HG03575 (cell line): ENCODE results near the gene ZMYND19.

ENCODE experiments used
- ATAC-seq: cut with Tn5 transposase; IDR thresholded peaks from one replicate; pipeline ENCODE4 v1.9.1; 2021; ENCODE audit not compliant: unreplicated experiment, insufficient number of reproducible peaks, low FRiP score; ENCODE audit errors: extremely low read depth

ZMYND19 gene

DNA sequence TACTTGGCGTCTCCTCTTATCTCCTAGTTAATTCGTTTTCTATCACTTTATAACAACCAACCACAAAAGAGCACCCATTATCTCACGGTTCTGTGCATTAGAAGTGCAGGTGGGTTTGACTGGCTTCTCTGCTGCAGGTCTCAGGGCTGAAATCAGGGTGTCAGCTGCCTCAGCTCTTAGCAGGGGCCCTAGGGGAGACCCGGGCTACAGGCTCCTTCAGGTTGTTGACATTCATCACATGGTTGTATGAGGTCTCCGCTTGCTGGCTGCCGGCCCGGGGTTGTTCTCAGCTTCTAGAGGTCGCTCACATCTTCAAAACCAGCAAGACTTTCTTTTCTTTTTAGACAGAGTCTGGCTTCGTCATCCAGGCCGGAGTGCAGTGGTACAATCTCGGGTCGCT is 2.9 kb upstream of the ZMYND19 start:
- ATAC-seq: no peak

- no peak for ATAC-seq
Observed at GRCh38 chr9:137592767-137593166, 2.5 kb upstream of the ZMYND19 start.

GRCh38 chr9:137590123-137590468 is 216 bp downstream of the ZMYND19 start:
- ATAC-seq: no peak

GRCh38 chr9:137589441-137590122 is 730 bp downstream of the ZMYND19 start:
- no peak for ATAC-seq

DNA sequence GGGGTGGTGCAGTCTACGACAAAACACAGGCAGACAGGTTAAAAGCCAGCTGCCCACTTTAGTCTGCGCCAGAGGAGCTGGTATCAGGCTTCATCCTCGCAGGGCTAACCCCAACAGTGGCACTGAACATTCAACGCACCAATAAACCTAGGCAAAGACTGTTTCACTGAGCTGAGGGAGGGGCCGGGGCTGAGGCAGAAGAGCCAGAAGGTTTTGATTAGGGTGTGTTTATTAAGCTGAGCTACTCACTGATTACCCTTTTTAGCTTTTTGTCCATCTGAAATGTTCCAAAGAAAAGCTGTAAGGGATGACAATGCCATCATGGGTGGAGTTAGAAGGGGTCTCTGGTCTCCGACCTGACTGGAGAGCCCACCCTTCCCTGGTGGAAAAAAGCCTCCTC is 1.4 kb downstream of the ZMYND19 start:
- no peak for ATAC-seq

GRCh38 chr9:137588311-137588710 is 2.0 kb downstream of the ZMYND19 start:
- no peak for ATAC-seq

GRCh38 chr9:137586854-137587253 is 3.5 kb downstream of the ZMYND19 start:
- ATAC-seq: no peak

DNA sequence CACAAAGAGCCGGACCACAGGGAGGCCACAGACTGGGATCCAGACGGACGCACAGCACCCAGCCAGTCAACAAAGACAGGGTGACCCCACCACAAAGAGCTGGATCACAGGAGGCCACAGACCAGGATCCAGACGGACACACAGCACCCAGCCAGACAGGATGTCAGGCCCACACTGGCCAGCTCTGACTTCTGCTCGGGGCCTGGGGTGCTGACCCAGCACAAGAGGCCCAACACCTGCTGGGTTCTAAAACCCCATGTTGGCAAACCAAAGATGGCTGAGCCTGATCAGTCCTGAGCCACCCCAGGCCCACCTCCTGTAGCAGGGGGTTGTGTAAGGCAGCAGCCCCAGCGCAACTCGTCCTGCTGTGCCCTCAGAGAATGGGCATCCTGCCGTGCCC is 6.4 kb downstream of the ZMYND19 start:
- ATAC-seq: no peak

GRCh38 chr9:137583347-137583746 is 7.0 kb downstream of the ZMYND19 start:
- no peak for ATAC-seq

GRCh38 chr9:137582286-137582860 is 7.9 kb downstream of the ZMYND19 start:
- no peak for ATAC-seq

DNA sequence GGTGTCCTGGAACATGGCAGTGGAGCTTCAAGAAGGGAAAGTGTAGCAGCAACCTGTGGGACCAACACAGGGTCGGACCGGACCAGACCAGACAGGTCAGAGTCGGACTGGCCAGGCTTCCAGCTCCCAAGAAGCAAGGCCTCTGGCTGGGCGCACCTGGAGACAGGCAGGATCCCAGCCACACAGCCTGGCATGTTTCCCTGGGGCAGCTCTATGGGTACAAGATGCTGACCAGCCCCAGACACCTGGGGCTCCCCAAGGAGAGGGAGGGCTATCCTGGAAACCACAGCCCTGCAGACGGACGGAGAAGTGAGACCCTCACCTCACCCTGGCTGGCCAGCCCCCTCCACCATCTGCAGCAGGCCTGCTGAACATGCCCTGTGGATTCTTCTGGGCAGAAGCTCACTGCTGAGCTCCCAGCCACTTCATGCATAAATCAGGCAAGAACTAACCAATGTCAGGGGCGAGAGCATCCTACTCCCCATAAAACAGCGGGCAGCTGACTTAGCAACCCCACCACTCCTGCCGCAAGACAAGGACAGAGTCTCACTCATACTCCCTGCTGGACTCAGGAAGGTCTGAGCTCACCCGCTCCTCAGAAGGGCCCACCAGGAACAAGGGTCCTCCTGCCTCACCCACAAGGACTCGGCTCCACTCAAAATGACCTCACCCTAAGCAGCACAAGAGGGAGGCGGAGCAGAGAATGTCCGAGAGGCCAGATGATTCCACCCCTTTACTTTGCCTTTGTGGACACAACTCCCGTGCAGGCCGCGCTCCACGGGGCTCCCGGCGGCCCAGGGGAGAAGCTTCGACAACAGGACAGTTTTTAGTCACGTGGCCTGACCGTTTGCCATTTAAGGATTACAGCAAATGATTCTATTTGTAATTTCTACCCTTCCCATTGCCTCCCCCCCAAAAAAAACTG is 8.7 kb downstream of the ZMYND19 start:
- ATAC-seq: no peak

DNA sequence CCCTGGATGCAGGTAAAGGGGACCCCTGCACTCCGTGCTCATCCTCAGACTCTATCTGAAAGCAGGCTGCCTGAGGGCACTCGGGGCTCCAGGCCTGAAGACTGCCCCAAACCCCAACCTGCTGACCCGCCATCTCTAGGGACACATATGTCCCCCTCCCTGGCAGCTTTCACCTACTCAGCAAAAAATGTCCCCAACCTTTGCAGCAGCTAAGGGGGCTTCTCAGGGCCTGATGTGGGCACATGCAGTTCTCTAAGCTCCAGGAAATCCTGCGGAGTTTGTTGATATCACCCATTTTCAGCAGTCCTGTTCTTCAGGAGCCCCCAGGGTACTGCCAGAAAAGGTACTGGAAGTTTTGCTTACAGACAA is 9.4 kb downstream of the ZMYND19 start:
- ATAC-seq: no peak

- ATAC-seq: no peak
Observed at GRCh38 chr9:137580209-137580953, 9.9 kb downstream of the ZMYND19 start.

DNA sequence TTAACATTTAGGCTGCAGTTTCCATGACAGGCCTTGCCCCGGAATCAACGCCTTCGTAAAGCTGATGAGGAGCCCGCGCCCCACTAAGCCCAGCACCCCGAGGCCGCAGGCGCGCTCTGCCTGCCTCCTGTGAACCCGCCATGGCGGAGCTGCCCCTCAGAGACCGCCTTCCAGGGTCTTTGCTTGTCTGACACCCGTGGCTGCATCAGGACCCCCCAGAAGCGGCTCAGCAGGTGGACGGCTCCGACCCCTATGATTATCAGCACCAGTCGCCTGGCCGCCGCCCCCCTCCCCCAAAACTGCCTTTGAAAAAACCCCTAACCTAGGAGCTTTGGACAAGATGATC is 11.1 kb downstream of the ZMYND19 start:
- ATAC-seq: no peak

DNA sequence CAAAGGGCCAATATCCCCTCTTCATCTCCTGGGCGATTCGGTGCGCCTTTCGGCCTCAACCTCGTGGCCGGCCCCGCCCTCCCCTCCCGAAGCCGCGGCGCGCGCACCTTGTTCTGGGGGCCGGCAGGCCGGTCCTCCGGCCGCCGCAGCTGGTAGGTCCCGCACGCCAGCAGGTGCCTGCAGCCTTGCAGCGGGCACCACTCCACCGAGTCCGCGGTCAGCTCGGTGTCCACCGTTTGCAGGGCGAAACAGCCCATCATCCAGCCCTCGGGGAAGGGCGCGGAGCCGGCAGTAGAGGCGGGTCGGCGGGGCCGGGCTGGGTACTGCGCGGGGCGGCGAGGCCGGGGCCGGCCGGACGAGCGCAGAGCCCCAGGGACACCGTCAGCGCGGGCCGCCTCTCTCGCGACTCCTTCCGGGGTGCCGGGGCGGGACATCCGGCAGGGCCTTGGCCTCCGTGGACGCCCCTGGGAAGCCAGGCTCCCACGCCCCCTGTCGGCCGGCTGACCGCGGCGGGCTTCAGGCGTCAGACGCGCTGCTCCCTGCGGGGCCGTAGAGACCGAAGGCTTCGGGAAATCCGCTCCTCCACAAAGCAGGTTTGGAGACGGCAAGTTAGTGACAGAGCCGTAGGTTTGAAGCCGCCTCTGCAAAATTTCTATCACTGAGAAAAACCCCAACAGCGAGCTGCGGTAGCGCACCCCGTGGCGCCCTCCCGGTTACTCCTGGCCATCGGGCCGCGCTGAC is 11.6 kb downstream of the ZMYND19 start, which contains the start of gene DPH7:
TSS of gene DPH7 (minus strand) at position 408 of the 741 bp plus-strand sequence. CDS start at position 260, 148 bp downstream.
- no peak for ATAC-seq

DNA sequence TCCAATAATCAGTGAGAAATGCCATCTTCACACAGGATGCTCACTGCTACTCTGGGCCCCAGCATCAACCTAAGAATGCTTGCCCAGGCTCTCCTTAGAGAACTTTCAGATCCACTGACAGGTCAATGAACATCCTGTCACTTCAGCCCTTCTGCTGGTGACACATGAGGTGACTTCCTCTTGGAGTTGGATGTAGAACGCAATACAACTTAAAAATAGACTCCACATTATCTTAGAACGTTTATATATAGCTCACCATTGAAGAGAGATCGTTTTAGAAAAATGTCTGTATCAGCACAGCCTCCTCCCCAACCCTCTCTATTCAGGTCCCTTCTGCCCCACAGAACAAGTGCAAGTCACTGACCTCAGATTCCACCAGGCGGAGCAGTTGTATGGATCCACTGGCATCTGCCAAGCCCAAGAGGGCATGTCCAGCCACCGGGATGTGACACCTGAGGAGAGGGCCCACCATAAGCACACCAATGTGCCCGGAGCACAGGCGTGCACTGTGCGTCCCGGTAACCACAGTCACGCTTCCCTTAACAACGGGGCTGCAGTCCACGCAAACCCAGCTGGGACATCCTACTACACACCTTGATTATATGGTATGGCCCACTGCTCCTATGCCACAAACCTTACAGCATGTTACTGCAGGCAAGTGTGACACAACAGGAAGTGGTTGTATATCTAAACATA is 14.4 kb downstream of the ZMYND19 start:
- ATAC-seq: no peak

- no peak for ATAC-seq
Observed at GRCh38 chr9:137575364-137575715, 15.0 kb downstream of the ZMYND19 start.

GRCh38 chr9:137574192-137574591 is 16.1 kb downstream of the ZMYND19 start:
- no peak for ATAC-seq
